CD14-positive monocyte (primary cell): ENCODE measurements around the gene LRPAP1. TPM values are rescaled to one million over a fixed set of nuclear protein-coding genes. Genes with fewer than 3 reads are reported as not detected.

Experiments used
- DNase-seq, 3 donors: peaks; one replicate each; pipeline ENCODE4 v3.0.0-alpha.2; 2011 to 2022
- H2AFZ ChIP-seq: 2 replicates; pipeline ENCODE4 v1.6.0; 2012; ENCODE audit warnings: mild to moderate bottlenecking, low read depth, low read length, inconsistent platforms; ENCODE audit not compliant: insufficient read depth, poor library complexity, severe bottlenecking
- H3K27ac ChIP-seq, 2 donors: 1 replicate in 1 of 2; 2 replicates in 1 of 2; pipeline ENCODE4 v1.5.1; 2012 to 2013; ENCODE audit warnings: low read length in 2 of 2, control low read depth in 1 of 2, inconsistent platforms in 1 of 2, low read depth in 1 of 2, mild to moderate bottlenecking in 1 of 2
- H3K27me3 ChIP-seq, 2 donors: one replicate each; pipeline versions ENCODE4 v1.6.0 to v1.6.1; 2011 to 2013; ENCODE audit warnings: low read length in 2 of 2; ENCODE audit not compliant: control insufficient read depth in 2 of 2, insufficient read depth in 2 of 2
- H3K36me3 ChIP-seq, 2 donors: replicated peaks in 1 of 2; 1 replicate in 1 of 2; 2 replicates in 1 of 2; pipeline versions ENCODE4 v1.5.1 to v1.6.1; 2012 to 2013; ENCODE audit warnings: low read length in 2 of 2, control low read depth in 1 of 2, inconsistent platforms in 1 of 2, mild to moderate bottlenecking in 1 of 2; ENCODE audit not compliant: insufficient read depth in 2 of 2, control insufficient read depth in 1 of 2
- H3K4me1 ChIP-seq, 2 donors: 1 replicate in 1 of 2; 2 replicates in 1 of 2; pipeline versions ENCODE4 v1.5.1 to v1.6.1; 2012 to 2013; ENCODE audit warnings: low read length in 2 of 2, control low read depth in 1 of 2, inconsistent platforms in 1 of 2, mild to moderate bottlenecking in 1 of 2, moderate library complexity in 1 of 2; ENCODE audit not compliant: insufficient read depth in 2 of 2, control insufficient read depth in 1 of 2
- H3K4me2 ChIP-seq: replicated peaks from 2 replicates; pipeline ENCODE3; 2012; ENCODE audit warnings: low read length, moderate library complexity, mild to moderate bottlenecking; ENCODE audit not compliant: poor library complexity, severe bottlenecking; ENCODE audit errors: extremely low read depth
- H3K4me3 ChIP-seq, 3 experiments: fragments of 200-600 bp in 1 of 3; sonication (generic) in 1 of 3; replicated peaks in 1 of 3; 1 replicate in 2 of 3; 2 replicates in 1 of 3; pipeline ENCODE4 v1.5.1; 2011 to 2013; ENCODE audit warnings: low read length in 3 of 3, mild to moderate bottlenecking in 3 of 3, control low read depth in 2 of 3, low read depth in 2 of 3, inconsistent platforms in 1 of 3, moderate library complexity in 1 of 3
- H3K79me2 ChIP-seq: 2 replicates; pipeline ENCODE4 v1.6.0; 2012; ENCODE audit warnings: mild to moderate bottlenecking, control low read depth, inconsistent platforms, low read length, moderate library complexity; ENCODE audit not compliant: insufficient read depth
- H3K9ac ChIP-seq: 2 replicates; pipeline ENCODE4 v1.6.0; 2017; ENCODE audit warnings: low read length, mild to moderate bottlenecking; ENCODE audit not compliant: insufficient read depth, poor library complexity, severe bottlenecking
- H3K9me3 ChIP-seq, 2 donors: replicated peaks in 1 of 2; 1 replicate in 1 of 2; 2 replicates in 1 of 2; pipeline versions ENCODE4 v1.5.1 to v1.6.1; 2012 to 2013; ENCODE audit warnings: low read length in 2 of 2, control low read depth in 1 of 2; ENCODE audit not compliant: control insufficient read depth in 1 of 2, insufficient read depth in 1 of 2
- H4K20me1 ChIP-seq: 2 replicates; pipeline ENCODE4 v1.6.0; 2012; ENCODE audit warnings: mild to moderate bottlenecking, low read length, control low read depth, moderate library complexity; ENCODE audit not compliant: insufficient read depth
- H3K27ac Mint-ChIP-seq, 7 donors: one replicate each; pipeline ENCODE4 v1.8.0; 2020; ENCODE audit warnings: mild to moderate bottlenecking in 7 of 7, mixed read lengths in 7 of 7, moderate library complexity in 6 of 7, inconsistent platforms in 2 of 7
- H3K27me3 Mint-ChIP-seq, 3 donors: one replicate each; pipeline ENCODE4 v1.8.0; 2021 to 2022; ENCODE audit warnings: low read depth in 3 of 3, mild to moderate bottlenecking in 3 of 3, mixed read lengths in 3 of 3, moderate library complexity in 3 of 3, inconsistent platforms in 1 of 3
- H3K36me3 Mint-ChIP-seq, 2 donors: one replicate each; pipeline ENCODE4 v1.8.0; 2020; ENCODE audit warnings: mixed read lengths in 2 of 2, inconsistent platforms in 1 of 2, mild to moderate bottlenecking in 1 of 2
- H3K4me1 Mint-ChIP-seq: one replicate; pipeline ENCODE4 v1.8.0; 2020; ENCODE audit warnings: mild to moderate bottlenecking, mixed read lengths
- H3K4me3 Mint-ChIP-seq, 2 donors: one replicate each; pipeline ENCODE4 v1.8.0; 2020; ENCODE audit warnings: mild to moderate bottlenecking in 2 of 2, mixed read lengths in 2 of 2, moderate library complexity in 1 of 2
- H3K9me3 Mint-ChIP-seq, 7 donors: one replicate each; pipeline ENCODE4 v1.8.0; 2020 to 2022; ENCODE audit warnings: mixed read lengths in 7 of 7, mild to moderate bottlenecking in 6 of 7, moderate library complexity in 6 of 7, inconsistent platforms in 2 of 7
- CTCF ChIP-seq: fragments of 200-600 bp; IDR thresholded peaks from one replicate; pipeline ENCODE4 v1.8.0; 2022; ENCODE audit warnings: antibody characterized with exemption, mild to moderate bottlenecking
- WGBS: methylation state at CpG from one replicate; pipeline ENCODE4 v1.1.5; 2013; ENCODE audit warnings: missing lambda C conversion rate; ENCODE audit not compliant: insufficient coverage; 5-methylcytosine and 5-hydroxymethylcytosine counted together
- intact Hi-C, 2 donors: fragments of 100-400 bp; cut with micrococcal nuclease; formaldehyde crosslinking; loops; one replicate each; pipeline versions ENCODE4 v1.15.0 to v1.15.1; 2023
- polyA plus RNA-seq, 3 donors: library from polyadenylated mRNA; depleted of rRNA in 1 of 3; unstranded in 2 of 3; stranded (reverse) in 1 of 3; fragments of 300-500 nt in 2 of 3; fragments of >200 nt in 1 of 3; fragmentation: Illumina TruSeq in 2 of 3; gene quantifications; 1 replicate in 2 of 3; 2 replicates in 1 of 3; pipeline ENCODE4 v1.2.3, GENCODE V29; 2012 to 2021

LRPAP1 gene
- polyA plus RNA-seq, 3 donors, result 169 to 204 (median 180) TPM

GRCh38 chr4:3524349-3524748, 7.9 kb downstream of the LRPAP1 start:
- H3K4me2 ChIP-seq, result no peak overlapping the region
- no peaks in the 10 kb centered on the region for H3K9me3 ChIP-seq
- peaks cover 68% of the 10 kb centered on the region for H3K79me2 ChIP-seq
- Mint-ChIP-seq H3K27me3 (no peaks in the 10 kb centered on the region), H3K4me3 (no peak overlapping the region), H3K9me3 (no peaks in the 10 kb centered on the region), H3K36me3 (peaks cover 61 to 91% of the 10 kb centered on the region in 2 donors), H3K4me1 (peaks cover 12% of the 10 kb centered on the region), H3K27ac (no peak overlapping the region)
- no peak overlapping the region for H2AFZ ChIP-seq
- H3K36me3 ChIP-seq, result peaks cover 74 to 95% of the 10 kb centered on the region in 2 donors
- intact Hi-C loops, result no loop called here
- no peak for DNase-seq
- no peak overlapping the region for H3K4me3 ChIP-seq
- H3K27ac ChIP-seq, result no peak overlapping the region
- H3K4me1 ChIP-seq, result peaks cover 4 to 10% of the 10 kb centered on the region in 2 donors
- no peak for TF ChIP-seq CTCF
- peaks cover 100% of the 10 kb centered on the region for H4K20me1 ChIP-seq
- 95% methylated on average over 8 of the region's 8 CpGs for WGBS
- no peak overlapping the region for H3K9ac ChIP-seq
- H3K27me3 ChIP-seq, result no peaks in the 10 kb centered on the region

GRCh38 chr4:3523628-3524221, 8.5 kb downstream of the LRPAP1 start:
- Mint-ChIP-seq H3K4me3 (no peak overlapping the region), H3K9me3 (no peaks in the 10 kb centered on the region), H3K36me3 (peaks cover 67 to 94% of the 10 kb centered on the region in 2 donors), H3K4me1 (peaks cover 6% of the 10 kb centered on the region), H3K27me3 (no peaks in the 10 kb centered on the region), H3K27ac (peak overlapping the region in 1 of 7 donors; percentile 28)
- H3K27me3 ChIP-seq, result no peaks in the 10 kb centered on the region
- H3K4me3 ChIP-seq, result no peak overlapping the region
- no peaks in the 10 kb centered on the region for H3K9me3 ChIP-seq
- peaks cover 80 to 99% of the 10 kb centered on the region in 2 donors for H3K36me3 ChIP-seq
- no peak overlapping the region for H3K4me2 ChIP-seq
- WGBS, result 97% methylated on average over 7 of the region's 24 CpGs
- no peak overlapping the region for H3K9ac ChIP-seq
- H4K20me1 ChIP-seq, result peaks cover 100% of the 10 kb centered on the region
- TF ChIP-seq CTCF, result no peak
- intact Hi-C loops, result no loop called here
- H3K27ac ChIP-seq, result no peak overlapping the region
- H2AFZ ChIP-seq, result no peak overlapping the region
- no peak for DNase-seq
- H3K79me2 ChIP-seq, result peaks cover 62% of the 10 kb centered on the region
- peaks cover 0 to 4% of the 10 kb centered on the region in 2 donors for H3K4me1 ChIP-seq
